Natural killer cell (primary cell): ENCODE results near the gene AREL1. TPM values are rescaled to one million over a fixed set of nuclear protein-coding genes. Genes with fewer than 3 reads are reported as not detected.
"Not testable (repeated sequence)": the region's sequence is repeated elsewhere in the genome, so short reads cannot be mapped to it uniquely, and the experiment has no call there.

Source experiments
- ATAC-seq, 3 donors: fragments of 150-1000 bp in 2 of 3; fragments of 200-7000 bp in 1 of 3; cut with Tn5 transposase; 1 replicate in 1 of 3; 2 replicates in 2 of 3; pipeline ENCODE4 v1.10.0; 2021; ENCODE audit warnings: mild to moderate bottlenecking in 2 of 3, moderate library complexity in 2 of 3
- DNase-seq, 2 donors: peaks; one replicate each; pipeline versions ENCODE4 v3.0.0 to v3.0.0-alpha.2; 2013 to 2021; ENCODE audit warnings: mixed read lengths in 1 of 2
- H3K27ac ChIP-seq: one replicate; pipeline ENCODE4 v1.5.1; 2013; ENCODE audit warnings: mild to moderate bottlenecking, low read length
- H3K27me3 ChIP-seq: one replicate; pipeline ENCODE4 v1.6.1; 2013; ENCODE audit warnings: low read length; ENCODE audit not compliant: control insufficient read depth, insufficient read depth
- H3K36me3 ChIP-seq: one replicate; pipeline ENCODE4 v1.6.1; 2013; ENCODE audit warnings: low read length; ENCODE audit not compliant: control insufficient read depth, insufficient read depth
- H3K4me1 ChIP-seq: one replicate; pipeline ENCODE4 v1.6.1; 2013; ENCODE audit warnings: low read length; ENCODE audit not compliant: control insufficient read depth, insufficient read depth
- H3K4me3 ChIP-seq: one replicate; pipeline ENCODE4 v1.5.1; 2013; ENCODE audit warnings: low read length
- H3K9me3 ChIP-seq: one replicate; pipeline ENCODE4 v1.6.1; 2013; ENCODE audit warnings: low read length; ENCODE audit not compliant: control insufficient read depth, insufficient read depth
- H3K27ac Mint-ChIP-seq, 2 donors: one replicate each; pipeline ENCODE4 v1.8.0; 2022; ENCODE audit warnings: mild to moderate bottlenecking in 2 of 2, mixed read lengths in 2 of 2, moderate library complexity in 1 of 2
- H3K27me3 Mint-ChIP-seq, 2 donors: one replicate each; pipeline ENCODE4 v1.8.0; 2022; ENCODE audit warnings: low read depth in 2 of 2, mixed read lengths in 2 of 2
- H3K36me3 Mint-ChIP-seq: one replicate; pipeline ENCODE4 v1.8.0; 2022; ENCODE audit warnings: mixed read lengths
- H3K4me1 Mint-ChIP-seq, 2 donors: one replicate each; pipeline ENCODE4 v1.8.0; 2022; ENCODE audit warnings: mixed read lengths in 2 of 2
- H3K4me3 Mint-ChIP-seq: one replicate; pipeline ENCODE4 v1.8.0; 2022; ENCODE audit warnings: mild to moderate bottlenecking, moderate library complexity, mixed read lengths
- H3K9me3 Mint-ChIP-seq, 2 donors: one replicate each; pipeline ENCODE4 v1.8.0; 2022; ENCODE audit warnings: mixed read lengths in 2 of 2
- CTCF ChIP-seq: fragments of 200-600 bp; IDR thresholded peaks from one replicate; pipeline ENCODE4 v1.8.0; 2022; ENCODE audit warnings: antibody characterized with exemption
- WGBS: methylation state at CpG from one replicate; pipeline ENCODE4 v1.1.7; 2013; ENCODE audit warnings: missing lambda C conversion rate; ENCODE audit not compliant: insufficient coverage; 5-methylcytosine and 5-hydroxymethylcytosine counted together
- intact Hi-C: fragments of 100-400 bp; cut with micrococcal nuclease; formaldehyde crosslinking; loops from one replicate; pipeline ENCODE4 v1.14.2; 2022
- total RNA-seq, 4 donors: library from RNA; stranded (reverse); fragments of 120-200 nt in 1 of 4; gene quantifications; one replicate each; pipeline versions ENCODE4 v1.2.3 to v1.2.4, GENCODE V29; 2013 to 2022

Gene AREL1
- total RNA-seq: 10 to 100 TPM; 65.9 to 83.0 (median 82.3) TPM
- total RNA-seq (2013): 45.3 TPM

GRCh38 chr14:74712499-74713394, at the start of gene AREL1, which contains the start of gene FCF1:
Gene AREL1, minus strand, starts transcription at chr14:74713080. Its CDS starts 27,465 bp downstream, at chr14:74685615.
Gene FCF1, plus strand, starts transcription at chr14:74713144. Its CDS starts 54 bp downstream, at chr14:74713198.
- ATAC-seq (peak; percentile 92 to 94 (median 93)), DNase-seq (peak; percentile 74 to 94)
- Mint-ChIP-seq H3K4me1 (peaks cover 50 to 54% of the 10 kb centered on the region in 2 donors), H3K4me3 (peak within 1 kb of the TSS; percentile 97), H3K27me3 (no peaks in the 10 kb centered on the region), H3K9me3 (no peaks in the 10 kb centered on the region), H3K27ac (peak within 1 kb of the TSS; percentile 97 to 99), H3K36me3 (peaks cover 7% of the 10 kb centered on the region)
- no peak for TF ChIP-seq CTCF
- H3K9me3 ChIP-seq: no peaks in the 10 kb centered on the region
- H3K36me3 ChIP-seq: peaks cover 22% of the 10 kb centered on the region
- peaks cover 7% of the 10 kb centered on the region for H3K4me1 ChIP-seq
- peak within 1 kb of the TSS; percentile 87 for H3K27ac ChIP-seq
- H3K4me3 ChIP-seq: peak within 1 kb of the TSS; percentile 76
- WGBS: under 1% methylated on average over 29 of the region's 31 CpGs
- no peaks in the 10 kb centered on the region for H3K27me3 ChIP-seq
- intact Hi-C loops: loop anchor here (1.0 to 5.0 kb wide), 5 partner anchors 51 to 950 kb away; partner anchors contain the start of genes ERG28, ISCA2, NPC2 and TTLL5

GRCh38 chr14:74758505-74758904, 45.6 kb upstream of the AREL1 start:
- H3K27me3 Mint-ChIP-seq, H3K27ac ChIP-seq, H3K36me3 ChIP-seq, H3K36me3 Mint-ChIP-seq, H3K27me3 ChIP-seq, H3K4me1 Mint-ChIP-seq, H3K27ac Mint-ChIP-seq, ATAC-seq, DNase-seq, H3K4me3 ChIP-seq, intact Hi-C loops, H3K4me3 Mint-ChIP-seq, H3K9me3 Mint-ChIP-seq, H3K4me1 ChIP-seq, H3K9me3 ChIP-seq: not testable (repeated sequence)
- 98% methylated on average over 4 of the region's 5 CpGs for WGBS

- H3K36me3 Mint-ChIP-seq: peaks cover 15% of the 10 kb centered on the region
- Histone ChIP-seq H3K9me3 (peaks cover 4% of the 10 kb centered on the region), H3K27me3 (no peaks in the 10 kb centered on the region), H3K36me3 (no peaks in the 10 kb centered on the region), H3K4me1 (no peaks in the 10 kb centered on the region), H3K4me3 (no peak overlapping the region), H3K27ac (no peak overlapping the region)
- H3K27me3 Mint-ChIP-seq: peaks cover 7 to 8% of the 10 kb centered on the region in 2 donors
- intact Hi-C loops: no loop called here
- H3K27ac Mint-ChIP-seq: no peak overlapping the region
- TF ChIP-seq CTCF: no peak
- no peak overlapping the region for H3K4me3 Mint-ChIP-seq
- WGBS: 100% methylated on average over 1 of the region's 1 CpG
- ATAC-seq (no peak), DNase-seq (no peak)
- no peaks in the 10 kb centered on the region for H3K4me1 Mint-ChIP-seq
- peaks cover 2 to 11% of the 10 kb centered on the region in 2 donors for H3K9me3 Mint-ChIP-seq
Observed at GRCh38 chr14:74756326-74756725, 43.4 kb upstream of the AREL1 start.

GRCh38 chr14:74754899-74755298, 42.0 kb upstream of the AREL1 start:
- no peak overlapping the region for H3K4me3 ChIP-seq
- peaks cover 2 to 11% of the 10 kb centered on the region in 2 donors for H3K9me3 Mint-ChIP-seq
- 95% methylated on average over 7 of the region's 7 CpGs for WGBS

More at GRCh38 chr14:74754899-74755298, 42.0 kb upstream of the AREL1 start:
- no peak for TF ChIP-seq CTCF
- peaks cover 4% of the 10 kb centered on the region for H3K9me3 ChIP-seq
- H3K36me3 ChIP-seq: no peaks in the 10 kb centered on the region
- no peak for DNase-seq
- peaks cover 15% of the 10 kb centered on the region for H3K36me3 Mint-ChIP-seq
- H3K4me1 ChIP-seq: no peaks in the 10 kb centered on the region
- no peak overlapping the region for H3K27ac ChIP-seq
- no peaks in the 10 kb centered on the region for H3K27me3 ChIP-seq
- H3K4me1 Mint-ChIP-seq: no peaks in the 10 kb centered on the region
- ATAC-seq: no peak
- peaks cover 5 to 7% of the 10 kb centered on the region in 2 donors for H3K27me3 Mint-ChIP-seq
- intact Hi-C loops: no loop called here
- no peak overlapping the region for H3K27ac Mint-ChIP-seq
- no peak overlapping the region for H3K4me3 Mint-ChIP-seq
